IMR-90 (cell line): ENCODE results near the gene ADGRV1. TPM values are rescaled to one million over a fixed set of nuclear protein-coding genes. Genes with fewer than 3 reads are reported as not detected.

ENCODE experiments used
- ATAC-seq: fragments of 200-7000 bp; cut with Tn5 transposase; 2 replicates; pipeline ENCODE4 v1.9.1; 2020; ENCODE audit warnings: low read depth, mild to moderate bottlenecking, moderate library complexity
- BruUV-seq: library from RNA; stranded (reverse); fragments of 400-500 nt; replicated peaks from 2 replicates; lab custom pipeline; 2021; lab: Mats Ljungman, UMichigan
- CTCF ChIA-PET: fragments of 300-600 bp; formaldehyde crosslinking; extraction: SDS; loops from one replicate; lab custom pipeline; 2021; ENCODE audit warnings: antibody characterized with exemption; lab: Yijun Ruan, JAX
- POLR2A ChIA-PET: fragments of 300-600 bp; sonication (Branson Sonifier 250); formaldehyde crosslinking; loops from one replicate; lab custom pipeline; 2022; ENCODE audit warnings: antibody characterized with exemption; ENCODE audit not compliant: unreplicated experiment; lab: Charles Lee
- DNase-seq: peaks from one replicate; pipeline ENCODE4 v3.0.0; 2013
- H2AFZ ChIP-seq: replicated peaks from 2 replicates; pipeline ENCODE3; 2013; ENCODE audit warnings: low read length, mild to moderate bottlenecking; ENCODE audit not compliant: poor library complexity
- H2AK5ac ChIP-seq: 2 replicates; pipeline ENCODE4 v1.6.1; 2013; ENCODE audit warnings: low read depth, low read length, inconsistent platforms
- H2AK9ac ChIP-seq: replicated peaks from 2 replicates; pipeline ENCODE3; 2013; ENCODE audit warnings: mild to moderate bottlenecking, low read depth, low read length, moderate library complexity; ENCODE audit not compliant: poor library complexity
- H2BK120ac ChIP-seq: 2 replicates; pipeline ENCODE4 v1.6.1; 2013; ENCODE audit warnings: low read depth, low read length, inconsistent platforms
- H2BK15ac ChIP-seq: 3 replicates; pipeline ENCODE4 v1.6.1; 2013; ENCODE audit warnings: low read depth, low read length, inconsistent platforms
- H2BK20ac ChIP-seq: 2 replicates; pipeline ENCODE4 v1.6.1; 2013; ENCODE audit warnings: low read depth, mild to moderate bottlenecking, inconsistent platforms, low read length, moderate library complexity
- H2BK5ac ChIP-seq: 2 replicates; pipeline ENCODE4 v1.6.1; 2013; ENCODE audit warnings: mild to moderate bottlenecking, low read depth, low read length, inconsistent platforms; ENCODE audit not compliant: poor library complexity, severe bottlenecking
- H3K14ac ChIP-seq: replicated peaks from 2 replicates; pipeline ENCODE4 v1.6.1; 2013; ENCODE audit warnings: low read depth, low read length, inconsistent platforms
- H3K18ac ChIP-seq: 2 replicates; pipeline ENCODE4 v1.6.1; 2013; ENCODE audit warnings: low read depth, low read length, control low read depth
- H3K23ac ChIP-seq: 2 replicates; pipeline ENCODE4 v1.6.1; 2013; ENCODE audit warnings: low read depth, low read length, inconsistent platforms
- H3K27ac ChIP-seq: 2 replicates; pipeline ENCODE4 v1.5.1; 2013; ENCODE audit warnings: mild to moderate bottlenecking, control low read depth, low read length; ENCODE audit not compliant: insufficient read depth
- H3K27me3 ChIP-seq: 2 replicates; pipeline ENCODE4 v1.6.1; 2013; ENCODE audit warnings: low read length; ENCODE audit not compliant: control insufficient read depth, insufficient read depth
- H3K36me3 ChIP-seq: 2 replicates; pipeline ENCODE4 v1.6.1; 2013; ENCODE audit warnings: low read length, mixed read lengths; ENCODE audit not compliant: control insufficient read depth, insufficient read depth
- H3K4ac ChIP-seq: 2 replicates; pipeline ENCODE4 v1.6.1; 2013; ENCODE audit warnings: low read depth, low read length, inconsistent platforms
- H3K4me1 ChIP-seq: 2 replicates; pipeline ENCODE4 v1.6.1; 2013; ENCODE audit warnings: low read length, mixed read lengths; ENCODE audit not compliant: control insufficient read depth, insufficient read depth
- H3K4me2 ChIP-seq: 2 replicates; pipeline ENCODE4 v1.6.1; 2013; ENCODE audit warnings: low read depth, mild to moderate bottlenecking, control low read depth, low read length, moderate library complexity
- H3K4me3 ChIP-seq: 2 replicates; pipeline ENCODE4 v1.5.1; 2013; ENCODE audit warnings: low read depth, mild to moderate bottlenecking, control low read depth, low read length, moderate library complexity; ENCODE audit not compliant: insufficient read depth
- H3K56ac ChIP-seq: 2 replicates; pipeline ENCODE4 v1.6.1; 2013; ENCODE audit warnings: low read length, inconsistent platforms; ENCODE audit not compliant: insufficient read depth; ENCODE audit errors: extremely low read depth
- H3K79me1 ChIP-seq, 2 experiments: 2 replicates each; pipeline ENCODE4 v1.6.1; 2013; ENCODE audit warnings: low read length in 2 of 2, inconsistent platforms in 1 of 2, low read depth in 1 of 2
- H3K9ac ChIP-seq: 2 replicates; pipeline ENCODE4 v1.6.1; 2013; ENCODE audit warnings: low read depth, low read length, control low read depth
- H3K9me1 ChIP-seq: 2 replicates; pipeline ENCODE4 v1.6.1; 2013; ENCODE audit warnings: low read length, inconsistent platforms; ENCODE audit not compliant: insufficient read depth
- H3K9me3 ChIP-seq: 2 replicates; pipeline ENCODE4 v1.6.1; 2013; ENCODE audit warnings: low read length; ENCODE audit not compliant: control insufficient read depth, insufficient read depth
- H4K20me1 ChIP-seq: 2 replicates; pipeline ENCODE4 v1.6.1; 2013; ENCODE audit warnings: low read length, inconsistent platforms; ENCODE audit not compliant: insufficient read depth
- H4K5ac ChIP-seq: 2 replicates; pipeline ENCODE4 v1.6.1; 2013; ENCODE audit warnings: mild to moderate bottlenecking, low read depth, low read length, control low read depth
- H4K8ac ChIP-seq, 2 experiments: 2 replicates each; pipeline ENCODE4 v1.6.1; 2013; ENCODE audit warnings: low read depth in 2 of 2, low read length in 2 of 2, control low read depth in 1 of 2, inconsistent platforms in 1 of 2
- H4K91ac ChIP-seq: 2 replicates; pipeline ENCODE4 v1.6.1; 2013; ENCODE audit warnings: low read depth, low read length, inconsistent platforms; ENCODE audit not compliant: insufficient read depth
- BHLHE40 ChIP-seq: fragments of 150-350 bp; IDR thresholded peaks from 2 replicates; pipeline ENCODE4 v1.6.1; 2016; ENCODE audit warnings: mild to moderate bottlenecking, low read depth, low read length
- RFX5 ChIP-seq: IDR thresholded peaks from 2 replicates; pipeline ENCODE4 v1.8.0; 2012; ENCODE audit warnings: low read depth, mild to moderate bottlenecking, low read length, moderate library complexity
- WGBS, 2 experiments: methylation state at CpG; one replicate each; pipeline versions ENCODE4 v1.1.5 to v1.1.7; 2013; ENCODE audit warnings: missing lambda C conversion rate in 2 of 2; ENCODE audit not compliant: insufficient read length in 1 of 2; ENCODE audit errors: extremely low coverage in 2 of 2; 5-methylcytosine and 5-hydroxymethylcytosine counted together
- dilution Hi-C: fragments of 300-500 bp; cut with HindIII; formaldehyde crosslinking; loops from one replicate; pipeline ENCODE4 v1.14.3; 2018; ENCODE audit warnings: low sequenced_read_pairs; ENCODE audit not compliant: unreplicated experiment
- in situ Hi-C: fragments of 300-500 bp; cut with MboI; formaldehyde crosslinking; loops from 3 replicates; pipeline ENCODE4 v1.14.3; 2019; ENCODE audit warnings: low sequenced_read_pairs, inconsistent platforms, mixed read lengths
- intact Hi-C: fragments of 100-400 bp; cut with micrococcal nuclease; formaldehyde crosslinking; loops from 2 replicates; pipeline ENCODE4 v1.10.0; 2022
- polyA plus RNA-seq, 3 experiments: library from polyadenylated mRNA; depleted of rRNA; stranded (reverse); fragments of >200 nt; gene quantifications; 2 replicates each; pipeline ENCODE4 v1.2.3, GENCODE V29; 2012; ENCODE audit warnings: low replicate concordance in 1 of 3
- total RNA-seq: library from RNA; depleted of rRNA; stranded (reverse); fragments of >200 nt; gene quantifications from 2 replicates; pipeline ENCODE4 v1.2.3, GENCODE V29; 2012

ADGRV1 gene
- total and polyA plus RNA-seq, 2 of the 4 experiments (the other 2 are of a cell fraction), result under 0.01 TPM; not detected in 1

- WGBS, 2 experiments, result no CpG with 5 or more reads among the region's 1 CpG
- H2BK20ac ChIP-seq, result no peak overlapping the region
- dilution Hi-C loops (no loop called here), in situ Hi-C loops (no loop called here), intact Hi-C loops (loop anchor here (5.0 kb wide), 1 partner anchor 132 kb away; no protein-coding TSS in a partner anchor)
- ATAC-seq (peak; percentile 81), DNase-seq (peak; percentile 60)
- H3K4me1 ChIP-seq, result peaks cover 10% of the 10 kb centered on the region
- no TSS peak for BruUV-seq
- H3K18ac ChIP-seq, result no peak overlapping the region
- H3K4ac ChIP-seq, result no peak overlapping the region
- peak overlapping the region; percentile 19 to 73; a peak in 3 of 4 replicates for H4K8ac ChIP-seq
- H3K4me3 ChIP-seq, result no peak overlapping the region
- H3K27ac ChIP-seq, result no peak overlapping the region
- no peaks in the 10 kb centered on the region for H4K20me1 ChIP-seq
- H2BK15ac ChIP-seq, result no peak overlapping the region; the same call in 2 of the 3 replicates
- ChIA-PET CTCF (interaction anchor here (0.6 kb wide), 1 partner anchor 281 kb away, joined by 4 read pairs; no protein-coding TSS in a partner anchor), POLR2A (no interaction called here)
- H3K23ac ChIP-seq, result no peak overlapping the region
- no peak overlapping the region for H3K14ac ChIP-seq
- H2AFZ ChIP-seq, result no peak overlapping the region
- no peak overlapping the region for H3K4me2 ChIP-seq
- H3K9ac ChIP-seq, result 0 out of 2 replicates have a peak overlapping the region, but pooled peaks have one; percentile 2
- H3K36me3 ChIP-seq, result no peaks in the 10 kb centered on the region
- peak overlapping the region; percentile 46 for H2BK5ac ChIP-seq
- H4K5ac ChIP-seq, result peak overlapping the region; percentile 39; the same call in 1 of the 2 replicates
- H2BK120ac ChIP-seq, result no peak overlapping the region
- no peaks in the 10 kb centered on the region for H3K9me3 ChIP-seq
- no peak overlapping the region for H3K56ac ChIP-seq
- TF ChIP-seq RFX5 (no peak), BHLHE40 (no peak)
- no peaks in the 10 kb centered on the region for H3K9me1 ChIP-seq
- H2AK9ac ChIP-seq, result no peak overlapping the region
- no peaks in the 10 kb centered on the region for H3K79me1 ChIP-seq
- H4K91ac ChIP-seq, result no peak overlapping the region; the same call in 1 of the 2 replicates
- no peaks in the 10 kb centered on the region for H3K27me3 ChIP-seq
- no peak overlapping the region for H2AK5ac ChIP-seq
Measured at GRCh38 chr5:90940227-90940995, 381.8 kb downstream of the ADGRV1 start.
